ENCODE data around the gene CLINT1.

DNA sequence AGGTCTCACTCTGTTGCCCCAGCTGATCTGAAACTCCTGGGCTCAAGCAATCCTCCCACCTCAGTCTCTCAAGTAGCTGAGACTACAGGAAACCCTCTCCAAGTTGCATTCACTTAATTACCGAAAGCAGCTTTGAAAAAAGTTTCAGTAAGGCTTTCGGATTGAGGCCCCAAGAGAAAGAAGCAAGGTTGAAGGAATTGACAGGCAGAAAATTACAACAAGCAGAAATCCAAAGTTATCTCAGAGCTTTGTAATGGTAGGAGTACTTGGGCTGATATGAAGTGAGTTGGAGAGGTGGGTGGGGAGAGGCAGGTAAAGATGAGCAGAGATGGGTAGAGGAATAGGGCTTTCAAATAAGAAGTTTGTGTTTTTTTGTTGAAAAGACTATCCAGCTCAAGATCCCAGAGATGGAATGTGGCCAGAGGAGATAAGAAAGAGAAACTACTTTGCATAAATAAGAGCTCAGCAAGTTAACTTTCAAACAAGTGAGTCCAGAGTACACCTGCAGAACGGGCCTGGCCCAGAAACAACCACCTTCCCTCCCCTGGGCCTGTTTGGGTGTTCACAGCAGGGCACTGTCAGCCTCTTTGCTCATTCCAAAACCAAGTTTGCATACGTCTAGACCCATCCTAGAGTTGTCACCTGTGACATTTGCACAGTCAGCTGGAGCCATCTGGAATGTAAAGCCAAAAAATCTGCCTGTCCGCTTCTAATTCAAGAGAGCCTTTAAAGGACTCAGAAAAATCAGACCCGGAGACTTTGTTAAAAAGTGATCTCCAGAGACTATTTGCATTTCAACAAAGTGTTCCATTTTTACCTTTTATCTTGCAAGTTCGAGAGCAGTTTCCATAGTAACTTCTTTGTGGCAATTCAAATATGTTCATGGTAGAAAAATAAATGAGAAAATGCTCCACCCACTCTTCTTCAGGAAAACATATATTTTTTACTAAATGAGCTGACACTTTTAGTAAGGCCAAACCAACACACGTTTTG, 2.2 kb upstream of the CLINT1 start:
- no peak for TF ChIP-seq CTCF (IDR thresholded peaks at IDR 0.05)
- TF ChIP-seq POLR2A (IDR thresholded peaks at IDR 0.05), result no peak

Data from suprapubic skin (tissue), 3 donors.